A549 (cell line): ENCODE measurements around the gene SSBP3. TPM values are rescaled to one million over a fixed set of nuclear protein-coding genes. Genes with fewer than 3 reads are reported as not detected.

ENCODE experiments used
- ATAC-seq, 2 experiments: fragments of 200-7000 bp in 1 of 2; fragments of >200 bp in 1 of 2; cut with Nextera tagmentation in 1 of 2; cut with Tn5 transposase in 1 of 2; 3 replicates each; pipeline versions ENCODE4 v1.8.0 to v1.9.1; 2018 to 2020; ENCODE audit warnings: mild to moderate bottlenecking in 1 of 2, moderate library complexity in 1 of 2
- CTCF ChIA-PET: fragments of 300-600 bp; sonication (Branson Sonifier 250); formaldehyde crosslinking; extraction: SDS; loops from one replicate; lab custom pipeline; 2021; ENCODE audit warnings: antibody characterized with exemption, inconsistent platforms; lab: Yijun Ruan, JAX
- POLR2A ChIA-PET: fragments of 350-600 bp; formaldehyde crosslinking; extraction: SDS; loops from one replicate; lab custom pipeline; 2021; ENCODE audit warnings: antibody characterized with exemption, inconsistent platforms; lab: Yijun Ruan, JAX
- DNase-seq, 2 experiments: peaks; one replicate each; pipeline versions ENCODE4 v3.0.0 to v3.0.0-alpha.2; 2011 to 2016; ENCODE audit warnings: low read depth in 1 of 2, low spot score in 1 of 2
- FAIRE-seq: peaks from 2 replicates; lab custom pipeline; 2011; peaks lifted over from hg19 to GRCh38; lab: Jason Lieb, UNC
- H3K27ac ChIP-seq, 2 experiments: fragments of >200 bp; sonication (Bioruptor Twin); formaldehyde crosslinking; 3 replicates each; pipeline ENCODE4 v1.5.1; 2016 to 2017
- H3K4me1 ChIP-seq: fragments of >200 bp; sonication (Bioruptor Twin); formaldehyde crosslinking; 3 replicates; pipeline ENCODE4 v1.6.1; 2016
- H3K4me2 ChIP-seq: fragments of >200 bp; sonication (Bioruptor Twin); formaldehyde crosslinking; 3 replicates; pipeline ENCODE4 v1.6.1; 2016
- H3K4me3 ChIP-seq: fragments of >200 bp; sonication (Bioruptor Twin); formaldehyde crosslinking; 3 replicates; pipeline ENCODE4 v1.5.1; 2016
- H3K9me3 ChIP-seq: fragments of >200 bp; sonication (Bioruptor Twin); formaldehyde crosslinking; 3 replicates; pipeline ENCODE4 v1.6.1; 2016
- ATOH8 ChIP-seq: fragments of 250-450 bp; sonication (Bioruptor Pico); IDR thresholded peaks from 2 replicates; pipeline ENCODE4 v1.5.0; 2020; ENCODE audit warnings: low read depth, mild to moderate bottlenecking, moderate library complexity
- CBX2 ChIP-seq: fragments of 200-600 bp; sonication (generic); IDR thresholded peaks from 2 replicates; pipeline ENCODE4 v1.6.1; 2016; ENCODE audit warnings: low read depth, mild to moderate bottlenecking, borderline replicate concordance
- CBX8 ChIP-seq: fragments of 200-600 bp; sonication (generic); IDR thresholded peaks from 2 replicates; pipeline ENCODE4 v1.6.1; 2016
- CEBPB ChIP-seq, 2 experiments: fragments of >200 bp in 1 of 2; sonication (Bioruptor Twin) in 1 of 2; formaldehyde crosslinking in 1 of 2; IDR thresholded peaks; 2 replicates each; pipeline ENCODE4 v1.6.1; 2012 to 2016
- CHD4 ChIP-seq: fragments of 200-600 bp; sonication (generic); IDR thresholded peaks from 2 replicates; pipeline ENCODE4 v1.6.1; 2016; ENCODE audit warnings: antibody characterized with exemption, mild to moderate bottlenecking, borderline replicate concordance
- ESRRA ChIP-seq: fragments of 150-350 bp; IDR thresholded peaks from 2 replicates; pipeline ENCODE4 v1.6.1; 2014; ENCODE audit warnings: mild to moderate bottlenecking, low read length, borderline replicate concordance
- FOSL2 ChIP-seq, 2 experiments: fragments of 450-650 bp in 1 of 2; fragments of >200 bp in 1 of 2; sonication (Bioruptor Twin) in 1 of 2; formaldehyde crosslinking; IDR thresholded peaks; 2 replicates each; pipeline versions ENCODE4 v1.5.0 to v1.6.1; 2016 to 2020; ENCODE audit warnings: mild to moderate bottlenecking in 1 of 2, moderate library complexity in 1 of 2
- FOXS1 ChIP-seq: fragments of 250-450 bp; sonication (Bioruptor Pico); IDR thresholded peaks from 2 replicates; pipeline ENCODE4 v1.5.0; 2020; ENCODE audit warnings: mild to moderate bottlenecking, moderate library complexity
- HDAC2 ChIP-seq: fragments of 200-600 bp; sonication (generic); IDR thresholded peaks from 2 replicates; pipeline ENCODE4 v1.6.1; 2016
- HMGXB4 ChIP-seq: fragments of 250-450 bp; sonication (Bioruptor Pico); IDR thresholded peaks from 2 replicates; pipeline ENCODE4 v1.5.0; 2021; ENCODE audit warnings: mild to moderate bottlenecking, moderate library complexity, borderline replicate concordance
- HOXB13 ChIP-seq: fragments of 250-450 bp; sonication (Bioruptor Pico); IDR thresholded peaks from 2 replicates; pipeline ENCODE4 v1.5.0; 2020; ENCODE audit warnings: low read depth, mild to moderate bottlenecking, moderate library complexity
- HOXB5 ChIP-seq: fragments of 250-450 bp; sonication (Bioruptor Pico); IDR thresholded peaks from 2 replicates; pipeline ENCODE4 v1.5.0; 2020; ENCODE audit warnings: mild to moderate bottlenecking, moderate library complexity
- JUNB ChIP-seq: fragments of >200 bp; sonication (Bioruptor Twin); formaldehyde crosslinking; IDR thresholded peaks from 2 replicates; pipeline ENCODE4 v1.6.1; 2016
- KDM1A ChIP-seq: fragments of 200-600 bp; sonication (generic); IDR thresholded peaks from 2 replicates; pipeline ENCODE4 v1.6.1; 2016; ENCODE audit warnings: low read depth, mild to moderate bottlenecking
- MYC ChIP-seq: IDR thresholded peaks from 2 replicates; pipeline ENCODE4 v1.6.1; 2012; ENCODE audit warnings: mild to moderate bottlenecking, inconsistent platforms, low read length, improper control_type of control experiment, borderline replicate concordance
- NPAS2 ChIP-seq: fragments of 250-450 bp; sonication (Bioruptor Pico); IDR thresholded peaks from 2 replicates; pipeline ENCODE4 v1.8.0; 2022; ENCODE audit warnings: mild to moderate bottlenecking, moderate library complexity, borderline replicate concordance
- NR3C1 ChIP-seq: fragments of >200 bp; sonication (Bioruptor Twin); formaldehyde crosslinking; IDR thresholded peaks from 3 replicates; pipeline ENCODE4 v1.6.1; 2017
- PBX3 ChIP-seq: IDR thresholded peaks from 2 replicates; pipeline ENCODE4 v1.6.1; 2012
- PHF8 ChIP-seq: fragments of 200-600 bp; sonication (generic); IDR thresholded peaks from 2 replicates; pipeline ENCODE4 v1.6.1; 2016; ENCODE audit warnings: low read depth, mild to moderate bottlenecking, antibody characterized with exemption, moderate library complexity, borderline replicate concordance
- POLR2AphosphoS2 ChIP-seq: conservative IDR thresholded peaks from 2 replicates; pipeline ENCODE4 v1.6.1; 2012; ENCODE audit warnings: low read length, improper control_type of control experiment, inconsistent platforms
- RAD21 ChIP-seq, 2 experiments: fragments of >200 bp in 1 of 2; sonication (Bioruptor Twin) in 1 of 2; formaldehyde crosslinking in 1 of 2; IDR thresholded peaks in 1 of 2; conservative IDR thresholded peaks in 1 of 2; 2 replicates in 1 of 2; 3 replicates in 1 of 2; pipeline ENCODE4 v1.6.1; 2012 to 2018; ENCODE audit warnings: inconsistent platforms in 1 of 2
- RARB ChIP-seq: fragments of 250-450 bp; sonication (Bioruptor Pico); IDR thresholded peaks from 2 replicates; pipeline ENCODE4 v1.8.0; 2021; ENCODE audit warnings: mild to moderate bottlenecking, moderate library complexity
- REST ChIP-seq: fragments of 200-600 bp; sonication (generic); IDR thresholded peaks from 2 replicates; pipeline ENCODE4 v1.6.1; 2016; ENCODE audit warnings: antibody characterized with exemption, mild to moderate bottlenecking, moderate library complexity
- RNF2 ChIP-seq: fragments of 200-600 bp; sonication (generic); IDR thresholded peaks from 2 replicates; pipeline ENCODE4 v1.6.1; 2016; ENCODE audit warnings: low read depth, mild to moderate bottlenecking, antibody characterized with exemption, moderate library complexity, borderline replicate concordance
- SMC3 ChIP-seq: fragments of >200 bp; sonication (Bioruptor Twin); formaldehyde crosslinking; IDR thresholded peaks from 3 replicates; pipeline ENCODE4 v1.6.1; 2018; ENCODE audit warnings: inconsistent platforms
- TFCP2L1 ChIP-seq: fragments of 250-450 bp; sonication (Bioruptor Pico); IDR thresholded peaks from 2 replicates; pipeline ENCODE4 v1.5.0; 2021; ENCODE audit warnings: mild to moderate bottlenecking
- ZC3H11A ChIP-seq: fragments of 450-650 bp; IDR thresholded peaks from 2 replicates; pipeline ENCODE4 v1.6.1; 2014; ENCODE audit warnings: antibody characterized with exemption, mild to moderate bottlenecking
- ZFP36 ChIP-seq: fragments of 450-650 bp; IDR thresholded peaks from 2 replicates; pipeline ENCODE4 v1.6.1; 2014; ENCODE audit warnings: borderline replicate concordance; ENCODE audit not compliant: partially characterized antibody
- WGBS: methylation state at CpG from one replicate; pipeline ENCODE4 v1.1.6; 2017; ENCODE audit errors: missing lambda C conversion rate; 5-methylcytosine and 5-hydroxymethylcytosine counted together
- polyA plus RNA-seq, 4 experiments: library from polyadenylated mRNA; depleted of rRNA in 3 of 4; stranded (reverse); fragments of >200 nt; fragmentation: RNase III in 1 of 4; extraction: RNeasy Plus Mini Kit Qiagen cat#74134 plus additional on column Dnase treatment in 1 of 4; gene quantifications; 2 replicates in 3 of 4; 3 replicates in 1 of 4; pipeline ENCODE4 v1.2.3, GENCODE V29; 2011 to 2017

SSBP3 gene
- polyA plus RNA-seq, 2 of the 4 experiments (the other 2 are of a cell fraction), result 7.2 to 9.1 TPM

GRCh38 chr1:54428837-54429518, 22.8 kb upstream of the SSBP3 start (continued):
- TF ChIP-seq PBX3 (no peak), RNF2 (no peak), HOXB13 (CRISPR knock-in tag) (no peak), FOXS1 (CRISPR knock-in tag) (no peak), CEBPB (IDR thresholded peaks at IDR 0.05) (no peak), ATOH8 (CRISPR knock-in tag) (no peak)
- TF ChIP-seq, all 56 proteins: peak for 0

GRCh38 chr1:54425152-54425584, 19.0 kb upstream of the SSBP3 start:
- Histone ChIP-seq H3K4me3 (no peak overlapping the region), H3K4me1 (peaks cover 4% of the 10 kb centered on the region; the same call in 1 of the 3 replicates), H3K4me2 (no peak overlapping the region), H3K9me3 (no peaks in the 10 kb centered on the region), H3K27ac (no peak overlapping the region)
- ATAC-seq (no peak), FAIRE-seq (no peak), DNase-seq (peak in 1 of 2 experiments; percentile 19)
- CTCF ChIA-PET, result interaction anchor here (1.7 kb wide), 1 partner anchor 16 kb away, joined by 4 read pairs; no protein-coding TSS in a partner anchor
- POLR2A ChIA-PET, result no interaction called here
- WGBS, result 65% methylated on average over 9 of the region's 9 CpGs
- no peak for TF ChIP-seq RNF2
- no peak for TF ChIP-seq HDAC2
- no peak for TF ChIP-seq CBX2
- TF ChIP-seq SMC3, result no peak
- TF ChIP-seq FOSL2 (IDR thresholded peaks at IDR 0.05), result no peak
- TF ChIP-seq FOSL2 (CRISPR knock-in tag; IDR thresholded peaks at IDR 0.05), result no peak
- TF ChIP-seq RAD21 (conservative IDR thresholded peaks at IDR 0.05 in 1 of 2, IDR thresholded peaks at IDR 0.05 in 1 of 2), result 0 out of 5 replicates have a peak, but pooled peaks of 1 of the 2 experiments have one; percentile 4
- no peak for TF ChIP-seq TFCP2L1
- TF ChIP-seq, all 56 proteins: peak for 1

- CTCF ChIA-PET, result no interaction called here
- DNase-seq (no peak), FAIRE-seq (no peak), ATAC-seq (no peak)
- Histone ChIP-seq H3K4me3 (no peak overlapping the region), H3K27ac (no peak overlapping the region), H3K4me2 (no peak overlapping the region), H3K4me1 (peaks cover 4% of the 10 kb centered on the region; the same call in 1 of the 3 replicates), H3K9me3 (no peaks in the 10 kb centered on the region)
- 75% methylated on average over 1 of the region's 2 CpGs for WGBS
- POLR2A ChIA-PET, result no interaction called here
- TF ChIP-seq HMGXB4 (CRISPR knock-in tag), result no peak
- TF ChIP-seq HOXB5 (CRISPR knock-in tag), result no peak
- TF ChIP-seq ZFP36, result no peak
- TF ChIP-seq NR3C1, result no peak
- TF ChIP-seq NPAS2 (CRISPR knock-in tag), result no peak
- no peak for TF ChIP-seq ESRRA
- TF ChIP-seq RNF2, result no peak
- TF ChIP-seq RARB (CRISPR knock-in tag), result no peak
- TF ChIP-seq POLR2AphosphoS2, result no peak
- no peak for TF ChIP-seq TFCP2L1
- no peak for TF ChIP-seq MYC
- no peak for TF ChIP-seq JUNB
- no peak for TF ChIP-seq KDM1A
- no peak for TF ChIP-seq CBX8
- TF ChIP-seq PHF8, result no peak
- TF ChIP-seq REST, result no peak
- TF ChIP-seq ZC3H11A, result no peak
- TF ChIP-seq CHD4, result no peak
These were observed 18.2 kb upstream of the SSBP3 start for GRCh38 chr1:54424398-54424797.
